OCI-LY7 (cell line): ENCODE data around the gene ERCC6.

Experiments
- EZH2phosphoT487 ChIP-seq: fragments of 200-600 bp; sonication (generic); IDR thresholded peaks from 2 replicates; pipeline ENCODE4 v1.6.1; 2018; ENCODE audit warnings: low read depth, borderline replicate concordance, mild to moderate bottlenecking, mixed run types, antibody characterized with exemption, low read length, moderate library complexity, mixed read lengths
- TF ChIP-seq, protein P1 (sequence below): fragments of 200-600 bp; sonication (generic); conservative IDR thresholded peaks from 2 replicates; pipeline ENCODE4 v1.5.1; 2014; ENCODE audit warnings: mild to moderate bottlenecking, antibody characterized with exemption, low read length, moderate library complexity, mixed read lengths

DNA sequence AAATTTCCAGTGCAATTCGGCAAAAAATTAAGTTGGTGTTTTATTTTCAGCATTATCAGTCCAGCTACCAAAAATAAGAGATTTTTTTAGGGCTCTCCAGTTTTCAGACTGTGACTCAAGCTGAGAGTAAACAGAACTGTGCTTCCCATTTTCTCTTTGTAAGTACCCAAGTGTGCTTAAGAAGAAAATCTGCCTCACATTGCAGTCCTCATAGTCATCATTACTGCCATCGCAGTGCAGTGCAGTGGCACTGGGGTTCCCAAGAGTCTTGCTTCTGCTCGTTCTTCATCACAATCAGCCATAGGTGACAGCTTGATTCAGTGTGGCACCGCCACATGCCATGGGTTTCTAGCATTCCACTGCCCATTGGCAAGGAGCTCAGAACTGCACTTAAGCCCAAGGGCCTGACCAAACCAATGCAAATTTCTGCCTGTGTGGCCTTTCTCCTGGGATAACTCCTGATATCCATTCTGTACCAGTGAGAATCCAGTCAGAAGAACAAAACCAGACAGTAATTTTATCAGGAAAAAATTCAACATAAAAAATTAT, 25.6 kb upstream of the ERCC6 start:
- TF ChIP-seq, protein P1, sequence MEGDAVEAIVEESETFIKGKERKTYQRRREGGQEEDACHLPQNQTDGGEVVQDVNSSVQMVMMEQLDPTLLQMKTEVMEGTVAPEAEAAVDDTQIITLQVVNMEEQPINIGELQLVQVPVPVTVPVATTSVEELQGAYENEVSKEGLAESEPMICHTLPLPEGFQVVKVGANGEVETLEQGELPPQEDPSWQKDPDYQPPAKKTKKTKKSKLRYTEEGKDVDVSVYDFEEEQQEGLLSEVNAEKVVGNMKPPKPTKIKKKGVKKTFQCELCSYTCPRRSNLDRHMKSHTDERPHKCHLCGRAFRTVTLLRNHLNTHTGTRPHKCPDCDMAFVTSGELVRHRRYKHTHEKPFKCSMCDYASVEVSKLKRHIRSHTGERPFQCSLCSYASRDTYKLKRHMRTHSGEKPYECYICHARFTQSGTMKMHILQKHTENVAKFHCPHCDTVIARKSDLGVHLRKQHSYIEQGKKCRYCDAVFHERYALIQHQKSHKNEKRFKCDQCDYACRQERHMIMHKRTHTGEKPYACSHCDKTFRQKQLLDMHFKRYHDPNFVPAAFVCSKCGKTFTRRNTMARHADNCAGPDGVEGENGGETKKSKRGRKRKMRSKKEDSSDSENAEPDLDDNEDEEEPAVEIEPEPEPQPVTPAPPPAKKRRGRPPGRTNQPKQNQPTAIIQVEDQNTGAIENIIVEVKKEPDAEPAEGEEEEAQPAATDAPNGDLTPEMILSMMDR, result no peak
- TF ChIP-seq EZH2phosphoT487, result no peak
